Spleen (tissue), 7 donors: ENCODE results near the gene CEACAM4.

ENCODE experiments used
- POLR2A ChIP-seq, 3 donors: fragments of 450-650 bp; IDR thresholded peaks; one replicate each; pipeline ENCODE4 v1.5.1; 2017; ENCODE audit warnings: antibody characterized with exemption in 3 of 3, mild to moderate bottlenecking in 1 of 3
- TF ChIP-seq, protein P1 (sequence below), 11 experiments: fragments of 200-600 bp in 7 of 11; fragments of 450-650 bp in 4 of 11; sonication (generic) in 4 of 11; IDR thresholded peaks in 8 of 11; conservative IDR thresholded peaks in 3 of 11; 1 replicate in 7 of 11; 2 replicates in 4 of 11; pipeline versions ENCODE4 v1.4.0 to v1.8.0; 2016 to 2021; ENCODE audit warnings: antibody characterized with exemption in 11 of 11, inconsistent platforms in 4 of 11, mild to moderate bottlenecking in 1 of 11
- donor health status: DM: no; HTN: no; CAD: no; lungs with moderate emphysema.
- donor health status: DM: no; HTN: no; CAD: no.
- donor health status: DM: no; HTN: no; CAD: no.

DNA sequence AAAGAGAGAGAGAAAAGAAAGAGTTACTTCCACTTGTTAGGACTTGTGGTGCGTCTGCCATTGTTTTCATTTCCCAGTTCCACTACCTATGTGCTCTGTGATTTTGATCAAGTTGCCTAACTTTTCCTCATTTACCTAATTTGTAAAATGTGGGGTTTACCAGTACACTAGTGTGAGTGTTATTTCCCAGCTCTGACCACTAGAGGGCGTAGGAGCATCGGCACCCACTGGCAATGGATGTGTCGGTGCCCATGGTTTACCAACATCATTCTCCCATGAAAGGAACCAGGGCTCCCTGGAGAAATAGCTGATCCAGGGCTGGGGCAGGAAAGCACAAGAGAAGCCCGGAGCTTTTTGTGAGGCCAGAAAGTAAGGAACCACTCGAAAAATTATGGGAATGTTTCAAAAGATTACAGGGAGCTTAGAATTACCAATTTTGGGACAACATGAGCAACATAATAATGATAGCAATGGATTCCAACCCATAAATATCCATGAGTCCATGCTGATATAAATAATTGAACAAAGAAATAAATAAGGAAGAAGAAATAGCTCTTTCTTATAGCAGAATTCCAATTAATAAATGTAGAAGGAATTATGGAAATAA lies 15.1 kb upstream of the CEACAM4 start:
- TF ChIP-seq, protein P1, sequence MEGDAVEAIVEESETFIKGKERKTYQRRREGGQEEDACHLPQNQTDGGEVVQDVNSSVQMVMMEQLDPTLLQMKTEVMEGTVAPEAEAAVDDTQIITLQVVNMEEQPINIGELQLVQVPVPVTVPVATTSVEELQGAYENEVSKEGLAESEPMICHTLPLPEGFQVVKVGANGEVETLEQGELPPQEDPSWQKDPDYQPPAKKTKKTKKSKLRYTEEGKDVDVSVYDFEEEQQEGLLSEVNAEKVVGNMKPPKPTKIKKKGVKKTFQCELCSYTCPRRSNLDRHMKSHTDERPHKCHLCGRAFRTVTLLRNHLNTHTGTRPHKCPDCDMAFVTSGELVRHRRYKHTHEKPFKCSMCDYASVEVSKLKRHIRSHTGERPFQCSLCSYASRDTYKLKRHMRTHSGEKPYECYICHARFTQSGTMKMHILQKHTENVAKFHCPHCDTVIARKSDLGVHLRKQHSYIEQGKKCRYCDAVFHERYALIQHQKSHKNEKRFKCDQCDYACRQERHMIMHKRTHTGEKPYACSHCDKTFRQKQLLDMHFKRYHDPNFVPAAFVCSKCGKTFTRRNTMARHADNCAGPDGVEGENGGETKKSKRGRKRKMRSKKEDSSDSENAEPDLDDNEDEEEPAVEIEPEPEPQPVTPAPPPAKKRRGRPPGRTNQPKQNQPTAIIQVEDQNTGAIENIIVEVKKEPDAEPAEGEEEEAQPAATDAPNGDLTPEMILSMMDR (IDR thresholded peaks at IDR 0.05 in 8 of 11, conservative IDR thresholded peaks at IDR 0.05 in 3 of 11), result peak; percentile 72 to 91 (median 83)
- TF ChIP-seq POLR2A (IDR thresholded peaks at IDR 0.05), result no peak
